HG03095 (cell line): ENCODE measurements around the gene NMBR.
"Not testable (repeated sequence)": the region's sequence is repeated elsewhere in the genome, so short reads cannot be mapped to it uniquely, and the experiment has no call there.

Experiments
- ATAC-seq: cut with Tn5 transposase; IDR thresholded peaks from one replicate; pipeline ENCODE4 v1.9.1; 2021; ENCODE audit warnings: moderate library complexity; ENCODE audit not compliant: unreplicated experiment

The NMBR gene

DNA sequence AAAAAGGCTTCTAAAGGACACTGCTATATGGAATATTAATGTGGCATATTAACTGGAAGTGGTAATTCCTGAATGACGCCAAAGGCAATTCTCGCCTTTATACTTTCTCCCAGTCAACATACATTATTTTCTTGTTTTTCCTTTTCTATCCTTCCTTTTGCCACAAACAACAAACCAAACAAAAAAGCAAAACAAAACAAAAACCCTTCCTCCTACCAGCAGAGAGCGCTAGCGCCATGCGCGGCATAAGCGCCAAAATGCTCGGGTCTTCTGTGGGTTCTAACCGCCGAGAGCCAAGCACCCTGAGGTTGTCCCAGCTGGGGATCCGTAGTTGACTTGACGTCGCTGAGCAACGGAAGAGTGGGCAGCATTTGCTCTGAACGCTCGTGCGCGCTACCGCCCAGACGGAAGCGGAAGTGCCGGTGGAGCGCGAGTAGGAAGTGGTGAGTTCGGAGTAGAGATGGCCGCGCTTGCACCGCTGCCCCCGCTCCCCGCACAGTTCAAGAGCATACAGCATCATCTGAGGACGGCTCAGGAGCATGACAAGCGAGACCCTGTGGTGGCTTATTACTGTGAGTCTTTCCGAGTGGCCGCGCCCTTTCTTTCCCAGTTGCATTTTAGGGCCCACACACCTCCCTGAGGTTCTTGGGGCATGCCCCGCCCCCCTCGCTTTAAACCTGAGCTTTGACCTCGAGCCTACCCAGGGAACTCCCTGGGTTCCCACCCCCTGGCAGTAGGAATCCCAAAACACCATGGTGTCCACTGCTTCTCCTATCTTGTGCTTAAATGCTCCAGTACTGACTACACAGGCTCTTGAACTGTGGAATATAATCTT lies at the start of gene NMBR, which contains the start of gene VTA1:
TSS of gene NMBR (minus strand) at position 295 of the 835 bp plus-strand sequence. CDS start 58,464 bp downstream, outside the sequence.
TSS of gene VTA1 (plus strand) at position 436 of the 835 bp plus-strand sequence. CDS start at position 461, 25 bp downstream.
- peak; percentile 100 for ATAC-seq

DNA sequence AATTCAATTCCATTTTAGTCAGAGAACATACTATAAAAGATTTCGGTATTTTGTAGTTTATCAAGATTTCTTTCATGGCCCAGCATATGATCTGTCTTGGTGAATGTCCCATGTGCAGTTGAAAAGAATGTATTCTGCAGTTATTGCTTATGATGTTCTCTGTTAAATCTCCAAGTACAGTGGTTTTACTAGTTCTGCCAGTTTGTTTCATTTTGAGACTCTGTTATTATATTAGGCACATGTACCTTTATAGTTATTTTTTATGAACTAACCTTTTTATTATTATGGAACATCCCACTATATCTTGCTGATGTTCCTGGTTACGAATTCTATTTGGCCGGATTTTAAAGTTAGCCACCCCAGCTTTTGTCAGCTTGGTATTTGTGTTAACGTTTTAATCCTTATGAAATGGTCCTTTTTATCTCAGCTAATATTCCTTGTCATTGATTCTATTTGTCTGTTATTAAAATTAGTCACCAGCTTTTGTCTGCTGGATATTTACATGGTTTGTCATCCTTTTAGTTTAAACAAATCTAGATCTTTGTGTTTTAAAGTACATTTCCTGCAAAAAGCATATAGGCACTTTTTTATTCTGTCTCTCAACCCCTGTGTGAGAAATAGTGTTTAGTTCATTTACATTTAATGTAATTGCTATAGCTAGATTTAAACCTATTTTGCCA lies 49.1 kb upstream of the NMBR start:
- ATAC-seq: no peak

DNA sequence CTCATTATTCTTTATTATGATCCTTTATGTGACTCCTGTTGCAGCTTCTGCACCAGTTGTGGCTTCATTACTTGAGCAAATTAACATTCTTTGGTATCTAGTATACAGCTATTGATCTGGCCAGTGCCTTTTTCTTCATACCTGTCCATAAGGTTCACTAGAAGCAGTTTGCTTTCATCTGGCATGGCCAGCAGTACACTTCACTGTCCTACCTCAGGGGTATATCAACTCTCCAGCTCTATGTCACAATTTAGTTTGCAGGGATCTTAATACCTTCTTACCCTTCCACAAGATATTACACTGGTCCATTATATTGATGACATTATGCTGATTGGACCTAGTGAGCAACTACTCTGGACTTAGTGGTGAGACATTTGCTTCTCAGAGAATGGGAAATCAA lies 46.7 kb upstream of the NMBR start:
- ATAC-seq: no peak

DNA sequence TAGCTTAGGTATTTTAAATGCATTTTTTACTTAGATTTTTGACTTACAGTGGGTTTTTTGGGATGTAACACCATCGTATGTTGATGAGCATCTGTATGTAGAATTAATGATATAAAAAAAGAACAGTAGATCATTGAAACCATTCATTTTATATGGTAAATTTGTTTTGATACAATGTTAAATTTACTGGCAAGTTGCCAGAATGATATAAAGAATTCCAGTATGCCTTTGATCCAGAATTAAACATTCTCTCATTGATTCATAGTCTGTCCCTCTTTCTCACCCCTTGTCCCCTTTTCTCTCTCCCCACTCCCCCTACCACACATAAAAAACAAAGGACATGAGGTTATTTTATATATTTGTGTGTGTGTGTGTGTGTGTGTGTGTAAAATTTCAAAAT lies 45.4 kb upstream of the NMBR start:
- ATAC-seq: no peak

DNA sequence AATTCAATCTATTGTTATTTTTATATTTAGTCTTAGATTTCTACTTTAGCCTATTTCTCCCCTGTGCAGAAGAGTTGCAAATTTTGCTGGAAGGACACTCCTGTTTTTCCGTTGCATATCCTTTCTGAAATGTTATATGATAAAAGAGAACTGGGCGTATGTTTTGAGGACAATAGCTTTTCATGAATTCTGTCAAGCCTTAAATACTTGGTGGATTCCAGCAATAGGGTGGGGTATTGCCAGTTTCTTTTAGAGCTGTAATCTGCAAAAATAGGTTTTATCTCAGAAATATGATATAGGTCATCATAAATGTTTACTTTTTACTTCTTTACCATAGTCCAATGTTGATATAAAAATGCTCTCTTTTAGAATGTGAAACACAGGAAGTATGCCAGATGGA lies 42.1 kb upstream of the NMBR start:
- ATAC-seq: no peak

DNA sequence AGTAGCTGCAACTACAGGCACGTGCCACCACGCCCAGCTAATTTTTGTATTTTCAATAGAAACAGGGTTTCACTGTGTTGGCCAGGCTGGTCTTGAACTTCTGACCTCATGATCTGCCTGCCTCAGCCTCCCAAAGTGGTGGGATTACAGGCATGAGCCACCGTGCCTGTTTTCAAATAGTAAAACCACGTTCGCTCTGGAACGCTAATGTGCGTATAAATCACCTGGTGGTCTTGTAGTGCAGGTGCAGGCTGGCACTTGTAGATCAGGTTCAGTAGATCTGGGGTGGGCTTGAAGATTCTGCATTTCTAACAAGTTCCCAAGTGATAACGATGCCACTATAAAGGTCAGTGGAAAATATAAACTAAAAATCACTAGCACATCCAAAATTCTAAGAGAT lies 41.4 kb upstream of the NMBR start:
- not testable (repeated sequence) for ATAC-seq

DNA sequence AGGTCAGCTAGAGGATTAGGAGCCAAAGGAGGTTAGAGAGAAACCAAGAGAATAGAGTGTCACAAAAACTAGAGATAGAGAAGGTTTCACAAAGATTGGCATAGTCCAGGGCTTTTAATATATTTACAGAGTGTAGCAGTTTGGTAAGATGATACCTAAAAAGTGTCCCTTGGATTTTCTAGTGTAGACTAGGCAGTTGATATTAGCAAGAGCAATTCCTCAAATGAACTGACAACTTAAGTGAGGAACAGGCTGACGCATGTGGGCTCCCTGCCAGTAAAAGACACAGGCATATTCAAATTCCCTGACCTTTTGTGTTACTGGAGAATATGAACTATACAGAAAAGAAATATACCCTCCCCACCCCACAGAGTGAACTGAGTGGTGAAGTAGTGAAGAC lies 40.3 kb upstream of the NMBR start:
- ATAC-seq: no peak

DNA sequence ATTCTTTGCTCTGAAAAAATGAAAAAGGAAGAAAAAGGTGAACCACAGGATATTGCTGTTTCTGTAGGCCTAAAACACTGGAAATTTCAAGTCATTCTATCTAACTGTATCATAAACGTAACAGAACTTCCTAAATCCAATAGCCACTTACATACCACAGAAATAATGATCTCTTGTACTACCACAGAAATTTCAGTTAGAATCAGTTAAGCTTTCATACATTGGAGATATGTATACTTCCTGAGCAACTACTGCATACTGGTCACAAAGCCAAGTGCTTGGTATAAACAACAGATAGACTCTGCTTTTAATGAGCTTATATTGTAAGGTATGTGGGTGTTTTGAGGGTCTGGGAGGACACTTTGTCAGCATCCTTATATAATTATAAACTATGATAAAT lies 38.7 kb upstream of the NMBR start:
- ATAC-seq: no peak

DNA sequence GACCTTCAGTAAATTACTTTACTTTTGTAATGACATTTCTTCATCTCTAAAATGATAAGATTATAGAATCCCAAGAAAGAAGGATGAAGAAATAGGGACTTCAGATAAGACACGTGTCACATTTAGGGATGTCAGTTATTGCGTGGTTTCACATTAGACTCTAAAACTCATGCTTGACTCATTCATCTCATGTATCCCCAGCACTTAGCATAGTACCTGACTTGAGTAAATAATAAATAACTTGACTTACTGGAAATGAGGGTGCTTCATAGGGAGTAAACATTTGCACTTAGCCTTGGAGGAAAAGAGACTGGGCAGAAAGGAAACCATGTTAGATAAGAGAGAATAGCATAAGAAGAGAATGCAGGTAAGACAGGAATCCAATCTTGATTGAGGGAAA lies 37.4 kb upstream of the NMBR start:
- no peak for ATAC-seq

DNA sequence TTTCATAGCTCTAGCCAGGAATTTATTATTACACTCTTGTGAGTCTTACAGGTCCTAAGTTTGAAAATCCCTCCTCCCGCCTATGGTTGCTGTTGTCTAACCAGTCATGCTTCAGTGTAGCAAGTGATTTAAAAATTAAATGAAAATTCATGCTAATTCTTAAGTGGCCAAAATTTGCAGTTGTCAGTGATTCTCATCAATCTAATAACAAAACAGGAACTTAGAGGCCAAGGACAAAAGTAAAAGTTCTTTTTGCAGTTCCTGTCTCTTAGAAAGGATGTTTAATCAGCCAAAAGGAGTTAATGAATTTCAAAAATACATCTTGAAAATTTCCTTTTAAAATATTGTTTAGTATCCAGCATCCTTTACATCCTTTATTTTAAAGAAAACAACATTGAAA lies 36.4 kb upstream of the NMBR start:
- ATAC-seq: no peak

DNA sequence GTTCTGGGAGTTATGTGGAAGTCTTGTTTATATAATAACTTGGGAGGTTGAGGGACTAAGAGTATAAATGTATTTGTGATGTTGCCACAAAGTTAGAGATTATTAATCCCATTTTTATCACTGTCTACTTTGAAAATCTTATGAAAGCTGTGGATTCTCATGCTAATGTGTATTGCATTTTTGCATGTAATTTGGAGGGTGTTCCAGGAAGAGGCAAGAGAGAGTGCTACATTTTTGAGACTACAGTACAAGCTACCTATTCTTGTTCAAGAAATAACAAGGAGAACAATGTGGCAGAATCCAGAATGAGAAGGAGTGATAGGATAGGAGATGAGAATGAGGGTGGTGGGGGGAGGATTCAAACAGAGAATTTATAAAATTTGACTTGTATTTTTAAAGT lies 35.1 kb upstream of the NMBR start:
- no peak for ATAC-seq

DNA sequence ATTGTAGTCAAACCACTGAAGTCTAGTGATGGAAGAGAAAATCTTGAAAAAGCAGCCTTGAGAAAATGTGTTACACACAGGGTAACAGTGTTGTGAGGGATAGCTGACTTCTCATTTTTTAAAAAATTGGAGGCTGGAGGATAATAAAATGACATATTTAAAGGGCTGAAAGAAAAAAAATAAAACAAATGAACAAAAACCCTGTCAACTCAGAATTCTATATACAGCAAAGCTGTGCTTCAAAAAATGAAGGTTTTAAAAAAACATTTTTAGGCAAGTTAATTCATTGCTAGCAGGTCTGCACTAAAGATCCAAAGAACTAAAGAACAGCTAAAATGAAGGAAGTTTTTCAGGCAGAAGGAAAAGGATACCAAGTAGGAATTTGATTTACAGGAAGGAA lies 31.2 kb upstream of the NMBR start:
- ATAC-seq: no peak

DNA sequence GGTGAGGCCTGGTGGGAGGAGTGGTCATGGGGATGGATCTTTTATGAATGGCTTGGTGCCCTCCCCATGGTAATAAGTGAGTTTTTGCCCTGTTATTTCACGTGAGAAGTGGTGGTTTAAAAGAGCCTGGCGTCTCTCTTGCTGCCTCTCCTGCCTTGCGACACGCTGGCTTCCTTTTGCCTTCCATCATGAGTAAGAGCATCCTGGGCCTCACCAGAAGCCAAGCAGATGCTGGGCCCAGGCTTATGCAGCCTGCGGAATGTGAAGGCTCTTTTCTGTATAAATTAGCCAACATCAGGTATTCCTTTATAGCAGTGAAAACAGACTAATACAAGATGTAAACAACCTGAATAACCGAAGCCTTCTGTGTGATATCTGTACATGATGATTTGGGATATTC lies 27.8 kb upstream of the NMBR start:
- ATAC-seq: no peak

DNA sequence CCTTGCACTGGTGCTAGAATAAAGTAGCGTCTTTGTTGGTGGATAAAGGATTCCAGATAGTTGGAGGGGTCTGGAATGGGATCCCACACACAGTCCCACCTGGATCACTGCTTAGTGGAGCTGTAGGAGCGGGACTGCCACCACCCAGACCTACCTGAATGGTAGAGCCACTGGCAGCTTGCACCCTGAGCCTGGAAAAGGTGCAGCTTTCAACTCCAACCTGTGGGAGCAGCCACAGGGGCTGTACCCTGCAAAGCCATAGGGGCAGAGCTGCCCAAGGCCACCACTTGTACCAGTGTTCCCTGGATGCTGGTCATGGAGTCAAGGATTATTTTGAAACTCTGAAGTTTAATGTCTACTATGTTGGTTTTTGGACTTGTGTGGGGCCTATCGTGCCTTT lies 27.1 kb upstream of the NMBR start:
- ATAC-seq: no peak

DNA sequence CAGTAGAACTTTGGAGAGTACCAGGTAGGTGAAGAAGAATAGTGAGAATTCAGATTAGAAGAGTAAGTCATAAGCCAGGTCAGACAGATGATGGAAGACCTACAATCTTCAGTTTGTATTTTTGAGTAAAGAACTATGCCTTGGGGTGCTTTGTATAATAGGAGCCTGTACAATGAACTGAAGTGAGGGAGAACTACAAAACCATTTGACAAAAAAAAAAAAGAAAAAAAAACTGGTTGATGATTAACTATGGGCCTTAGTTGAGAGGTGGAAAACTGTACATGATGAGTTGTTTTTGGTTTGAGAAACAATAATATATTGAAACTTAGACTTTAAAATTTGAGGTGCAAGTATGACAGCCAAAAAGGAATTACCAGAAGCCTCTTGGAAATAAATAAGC lies 25.8 kb upstream of the NMBR start:
- no peak for ATAC-seq

DNA sequence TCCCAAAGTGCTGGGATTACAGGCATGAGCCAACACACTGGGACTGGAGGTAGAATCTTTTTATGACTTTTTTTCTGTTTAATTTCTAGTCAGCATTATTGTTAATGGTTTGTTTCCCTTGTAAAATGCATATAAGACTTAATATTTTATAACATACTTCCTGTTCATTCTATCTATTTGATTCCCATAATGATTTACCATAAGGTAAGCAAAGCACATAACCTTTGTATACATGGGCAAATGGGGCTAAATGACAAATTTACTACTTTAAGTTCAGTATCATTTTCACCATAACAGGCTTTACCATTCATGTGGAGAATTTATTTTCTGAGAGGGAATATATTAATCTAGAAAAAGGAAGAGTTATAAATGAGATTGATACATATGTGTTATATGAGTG lies 24.4 kb upstream of the NMBR start:
- ATAC-seq: no peak

DNA sequence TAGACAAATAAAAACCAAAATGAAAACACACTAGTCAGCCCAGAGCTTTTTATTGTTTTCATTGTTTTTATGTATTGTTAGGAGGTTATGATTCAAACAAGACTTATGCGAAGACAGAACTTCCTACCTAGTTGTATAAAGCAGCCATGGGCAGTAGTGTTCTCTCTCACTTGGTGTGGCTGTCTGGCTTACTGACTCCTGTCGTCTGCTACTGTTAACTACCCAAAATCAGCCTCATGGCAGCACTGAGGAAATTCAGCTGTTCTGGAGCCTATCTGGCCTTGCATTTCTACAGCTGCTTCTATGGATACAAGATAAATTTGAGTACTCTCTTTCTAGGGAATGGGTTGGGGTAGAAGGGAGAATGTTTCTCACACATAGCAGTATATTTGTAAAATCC lies 20.6 kb upstream of the NMBR start:
- no peak for ATAC-seq

DNA sequence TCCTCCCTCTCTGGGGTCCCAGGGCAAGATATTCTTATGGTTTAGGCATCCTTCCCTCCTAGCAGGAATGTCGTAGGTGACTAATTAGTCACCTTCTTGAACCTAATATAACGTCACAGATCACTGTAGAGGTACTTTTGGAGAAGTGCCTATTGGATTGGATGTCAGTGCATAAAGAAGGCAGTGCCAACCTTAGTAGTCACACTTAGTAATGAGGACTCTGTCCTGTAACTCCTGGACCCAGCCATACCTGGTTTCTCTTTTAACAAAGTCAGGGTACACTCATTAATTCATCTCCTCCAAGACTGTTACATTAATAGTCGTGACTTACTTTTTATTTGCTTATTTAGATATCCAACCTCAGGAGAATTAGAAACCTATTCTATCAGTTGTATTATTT lies 20.1 kb upstream of the NMBR start:
- no peak for ATAC-seq

DNA sequence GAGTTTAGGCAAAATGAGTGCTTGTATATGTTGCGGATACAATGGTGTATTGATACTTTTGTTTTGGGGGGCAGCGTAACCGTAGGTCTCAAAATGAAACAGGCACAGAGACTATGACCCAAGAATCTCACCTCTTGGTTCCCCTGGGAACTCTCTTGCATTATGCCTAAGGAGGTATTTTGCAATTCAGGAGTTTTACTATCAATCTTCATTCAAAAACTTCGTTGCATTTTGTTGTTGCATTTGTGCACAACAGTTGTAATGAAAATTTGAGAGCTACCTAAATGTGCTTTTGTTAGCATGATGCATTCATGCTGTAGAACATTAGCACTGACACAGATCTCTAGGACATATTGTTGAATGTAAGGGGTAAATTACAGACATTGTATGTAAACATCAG lies 18.3 kb upstream of the NMBR start:
- ATAC-seq: no peak

DNA sequence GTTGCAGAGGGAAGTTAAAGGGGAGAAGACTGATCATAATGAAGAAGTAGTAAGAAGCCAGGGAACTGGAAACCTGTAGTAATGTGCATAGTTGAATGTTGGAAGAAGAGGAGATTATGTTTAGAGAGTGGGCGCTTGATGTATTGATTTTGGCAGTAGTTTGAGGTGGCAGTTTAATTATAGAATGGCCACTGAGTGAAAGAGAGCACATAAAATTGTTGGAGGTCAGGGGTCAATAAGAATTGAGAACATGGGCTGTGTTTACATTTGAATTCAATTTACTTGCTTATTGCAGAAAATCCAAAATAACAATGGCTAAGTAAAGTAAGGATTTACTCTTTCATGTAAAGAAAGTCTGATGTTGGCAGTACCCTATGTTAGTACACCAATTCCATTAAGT lies 15.9 kb upstream of the NMBR start:
- no peak for ATAC-seq

DNA sequence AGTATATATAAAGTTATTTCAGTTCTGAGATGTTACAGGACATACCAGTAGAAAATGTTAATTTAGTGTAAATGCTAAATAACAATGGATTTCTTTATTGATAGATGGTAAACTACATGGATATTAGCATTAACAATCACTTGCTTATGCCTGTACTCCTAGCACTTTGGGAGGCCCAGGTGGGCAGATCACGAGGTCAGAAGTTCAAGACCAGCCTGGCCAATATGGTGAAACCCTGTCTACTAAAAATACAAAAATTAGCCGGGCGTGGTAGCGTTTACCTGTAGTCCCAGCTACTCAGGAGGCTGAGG lies 9.8 kb upstream of the NMBR start:
- ATAC-seq: not testable (repeated sequence)

DNA sequence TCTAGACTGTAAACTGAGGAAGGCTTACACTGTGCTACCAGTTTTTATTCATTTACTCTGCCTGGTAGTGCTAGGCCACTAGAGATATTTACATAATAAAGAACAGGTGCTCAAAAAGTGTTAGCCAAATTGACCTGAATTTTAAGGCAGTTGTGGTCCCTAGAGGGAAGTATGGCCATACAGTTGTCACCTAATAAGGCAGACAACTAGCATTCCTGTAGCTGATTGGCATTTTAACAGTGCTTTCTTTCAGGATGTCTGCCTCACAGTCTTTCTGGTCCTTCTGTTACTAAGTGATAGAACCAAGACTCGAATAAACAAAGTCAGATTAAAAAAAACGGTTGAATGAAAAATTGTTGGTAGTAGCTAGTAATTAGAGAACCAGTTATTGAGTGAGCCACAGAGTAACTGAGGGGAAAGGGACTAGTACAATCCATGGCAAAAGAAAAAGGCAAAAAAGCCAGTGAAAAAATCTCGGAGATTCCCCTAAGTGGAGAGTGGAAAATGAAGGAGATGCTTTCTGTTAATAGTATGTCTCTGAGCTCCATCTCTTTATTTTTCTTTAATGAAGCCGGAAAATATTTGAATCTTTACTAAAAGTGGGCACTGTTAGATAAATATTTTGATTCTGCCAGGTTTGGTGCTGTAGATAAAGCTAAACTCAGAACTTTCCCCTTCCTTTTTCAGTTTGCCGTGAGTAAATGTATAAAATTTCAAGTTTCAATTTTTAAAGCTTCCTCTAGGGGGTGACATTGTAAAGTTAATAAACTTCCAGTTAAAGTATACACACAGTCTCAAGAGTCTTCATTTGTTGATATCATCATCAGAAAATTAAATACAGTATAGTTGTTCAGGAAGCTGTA lies 9.2 kb upstream of the NMBR start:
- ATAC-seq: no peak
